ENCODE results near the gene JAZF1. TPM values are rescaled to one million over a fixed set of nuclear protein-coding genes. Genes with fewer than 3 reads are reported as not detected.

The JAZF1 gene
- total RNA-seq, 2 donors from 2014 or later = 33.6 to 39.8 TPM

GRCh38 chr7:28172958-28173357, 7.6 kb downstream of the JAZF1 start:
- intact Hi-C loops (cut with DNase I) = loop anchor here in 1 of 2 donors (10.0 kb wide), 1 partner anchor 102 kb away; no protein-coding TSS in a partner anchor
- DNase-seq (ENCODE audit: low spot score) = no peak

GRCh38 chr7:28170701-28171100, 9.9 kb downstream of the JAZF1 start:
- DNase-seq (ENCODE audit: low spot score) = no peak
- intact Hi-C loops (cut with DNase I) = loop anchor here in 1 of 2 donors (10.0 kb wide), 1 partner anchor 104 kb away; no protein-coding TSS in a partner anchor

DNA sequence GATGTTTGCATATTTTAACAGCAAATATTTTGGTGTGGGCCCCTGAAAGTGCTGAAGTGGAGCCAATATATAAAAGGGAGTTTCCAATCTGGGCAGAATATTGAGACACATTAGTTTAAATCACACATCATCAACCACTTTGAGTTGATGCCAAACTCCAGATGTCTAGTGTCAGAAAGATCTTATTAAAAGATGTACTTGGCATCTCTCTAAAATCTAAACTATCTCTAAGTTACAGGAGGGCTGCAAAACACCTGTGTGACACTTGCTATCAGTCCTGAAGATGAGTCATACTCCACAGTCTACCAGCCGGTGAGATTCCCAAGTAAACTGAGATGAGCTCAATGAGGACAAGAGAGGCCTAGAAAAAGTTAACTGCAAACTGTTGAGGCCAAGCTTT, 11.4 kb downstream of the JAZF1 start:
- intact Hi-C loops (cut with DNase I) = no loop called here
- DNase-seq (ENCODE audit: low spot score) = no peak

DNA sequence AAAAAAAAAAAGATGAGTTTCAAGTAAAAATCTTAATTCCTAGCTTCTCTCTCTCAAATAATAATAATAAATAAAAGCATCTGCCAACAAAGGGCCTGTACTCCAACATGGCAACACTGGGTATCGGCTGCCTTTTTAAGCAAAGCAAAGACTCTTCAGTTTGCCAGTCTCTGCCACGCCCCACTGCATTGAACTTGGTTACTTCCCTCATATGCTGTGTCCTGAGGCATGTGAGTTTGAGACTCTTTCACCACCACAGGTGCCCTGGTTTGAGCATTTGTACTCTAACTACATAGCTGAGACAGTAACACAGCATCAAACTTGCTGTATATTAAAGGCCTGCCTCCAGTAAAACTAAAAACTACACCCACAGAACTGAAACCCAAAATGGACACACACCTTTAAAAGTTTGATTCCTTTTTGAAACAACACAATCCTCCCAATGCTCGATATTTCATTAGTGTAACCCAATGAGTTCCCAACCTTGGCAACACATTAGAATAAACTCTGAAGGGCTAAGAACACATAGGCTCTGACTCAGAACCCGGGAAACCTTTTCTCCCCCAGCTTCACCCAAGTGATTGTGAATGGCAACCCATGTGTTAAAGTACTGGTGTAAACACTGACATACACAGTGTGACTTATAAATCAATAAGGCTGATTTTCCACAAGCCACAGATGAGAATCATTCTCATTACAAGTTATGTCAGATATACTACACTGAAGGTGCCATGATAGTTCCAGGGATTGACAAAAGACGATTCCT, 12.0 kb downstream of the JAZF1 start:
- intact Hi-C loops (cut with DNase I) = no loop called here

DNA sequence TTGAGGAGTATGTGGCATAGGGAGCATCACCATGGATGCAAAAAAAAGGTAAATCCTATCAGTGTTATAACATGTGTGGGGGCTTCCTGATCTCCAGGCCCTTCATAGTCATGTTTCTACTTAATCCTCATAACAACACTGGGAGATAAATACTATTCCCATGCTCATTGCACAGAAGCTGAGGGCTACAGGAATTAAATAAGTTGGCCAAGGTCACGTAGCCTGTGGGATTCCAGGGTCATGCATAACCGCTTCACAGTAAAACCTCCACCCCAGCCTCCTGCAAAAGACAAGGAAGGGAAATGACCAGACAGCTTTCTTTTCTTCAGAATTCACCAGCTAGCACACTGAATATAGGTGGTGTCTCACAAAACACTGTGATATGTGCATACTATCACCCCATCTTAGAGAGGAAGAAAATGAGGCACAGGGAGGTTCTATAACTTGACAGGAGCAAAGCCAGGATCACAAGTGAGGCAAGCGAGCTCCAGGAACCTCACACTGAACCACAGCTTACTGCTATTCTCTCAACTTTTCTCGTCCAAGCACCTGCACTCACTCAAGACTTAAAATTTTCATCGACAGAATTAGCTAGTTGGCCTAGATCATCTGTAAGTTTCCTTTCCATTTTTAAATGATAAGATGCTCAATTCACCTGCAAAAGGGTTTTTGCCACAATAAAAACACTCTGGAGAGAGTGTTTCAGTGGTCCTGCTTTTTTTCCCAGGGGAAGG, 13.4 kb downstream of the JAZF1 start:
- intact Hi-C loops (cut with DNase I) = no loop called here

More for the DNA sequence above, 12.0 kb downstream of the JAZF1 start:
- DNase-seq (ENCODE audit: low spot score) = no peak

DNA sequence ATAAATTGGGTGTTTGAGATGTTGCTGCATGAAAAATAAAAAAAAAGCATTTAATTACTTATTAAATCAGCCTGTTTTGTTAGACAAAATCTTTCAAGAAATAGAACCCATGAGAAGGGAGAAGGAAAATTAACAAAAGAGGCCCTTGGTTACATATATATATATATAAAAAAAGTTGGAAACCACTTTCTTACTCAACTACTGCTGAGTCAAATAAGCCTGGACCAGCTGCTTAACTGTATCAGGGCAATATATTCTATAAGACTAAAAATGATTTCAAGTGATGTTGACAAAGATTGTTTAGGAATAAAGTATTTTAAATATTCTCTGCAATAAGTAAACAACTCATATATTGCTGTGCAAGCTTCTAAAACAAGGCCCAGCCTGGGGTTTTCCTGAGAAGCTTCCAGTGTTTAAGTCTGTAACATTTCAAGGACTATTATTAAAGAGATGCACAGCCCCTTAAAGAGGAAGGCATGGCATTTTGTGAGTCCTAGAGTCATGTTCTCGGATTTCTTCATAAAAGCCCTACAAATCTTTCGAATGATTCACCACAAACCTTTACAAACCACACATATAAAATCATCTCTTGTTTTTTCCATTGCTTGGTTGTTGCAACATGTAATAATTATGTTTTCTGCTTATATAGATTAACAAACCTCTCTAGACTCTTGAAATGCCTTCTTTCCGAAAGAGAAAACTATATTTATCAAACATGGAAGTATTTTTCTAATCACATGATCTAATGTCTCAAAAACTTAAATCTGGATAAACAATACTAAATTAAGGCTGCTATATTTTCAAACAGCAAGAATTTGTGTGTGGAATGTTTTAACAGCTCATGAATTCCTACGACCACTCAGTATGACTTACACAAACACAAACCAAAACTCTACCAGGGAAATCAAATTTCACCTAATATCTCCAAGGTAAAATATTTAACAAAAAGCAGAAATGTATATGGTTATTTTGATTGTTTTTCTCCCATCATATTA, 14.3 kb downstream of the JAZF1 start:
- DNase-seq (ENCODE audit: low spot score) = no peak
- intact Hi-C loops (cut with DNase I) = no loop called here

More for the DNA sequence above, 13.4 kb downstream of the JAZF1 start:
- DNase-seq (ENCODE audit: low spot score) = no peak

- intact Hi-C loops (cut with DNase I) = no loop called here
- DNase-seq (ENCODE audit: low spot score) = no peak
These were observed 15.3 kb downstream of the JAZF1 start for GRCh38 chr7:28165261-28165660.

DNA sequence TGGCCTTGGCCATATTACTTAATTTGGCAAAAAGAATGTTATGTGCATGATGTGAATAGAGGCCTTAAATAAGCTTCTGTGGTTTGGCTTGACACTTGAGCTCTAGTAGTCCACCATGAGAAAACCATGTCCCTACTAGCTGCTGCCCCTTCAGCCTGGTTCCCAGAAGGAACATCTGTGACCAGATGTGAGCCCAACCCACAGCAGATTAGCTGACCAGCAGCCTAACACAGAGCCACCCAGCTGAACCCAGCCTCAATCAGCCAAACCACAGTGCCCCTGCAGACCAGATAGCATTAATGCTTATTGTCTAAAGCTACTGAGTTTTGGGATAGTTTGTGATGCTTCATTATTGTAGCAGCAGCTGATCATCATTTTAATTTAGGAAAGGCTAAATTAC, 16.6 kb downstream of the JAZF1 start:
- intact Hi-C loops (cut with DNase I) = no loop called here
- DNase-seq (ENCODE audit: low spot score) = no peak

DNA sequence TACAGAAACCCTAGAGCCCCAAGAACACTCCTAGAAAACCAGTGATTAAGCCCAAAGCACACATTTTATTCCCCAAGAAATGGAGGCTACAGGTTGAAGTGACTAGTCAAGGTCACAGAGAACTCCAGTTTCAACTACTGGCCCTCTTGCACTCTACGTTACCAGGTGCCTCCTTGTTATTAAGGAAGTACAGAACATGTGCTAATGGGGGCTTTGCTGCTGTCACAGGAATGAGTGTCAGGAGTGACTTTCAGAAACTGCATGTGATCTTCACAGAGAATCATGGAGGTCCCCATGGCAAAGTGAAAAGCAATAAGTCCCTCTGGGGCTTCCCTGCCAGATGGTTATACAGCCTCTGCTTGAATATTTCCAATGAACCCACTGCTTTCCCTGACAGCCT, 19.3 kb downstream of the JAZF1 start:
- no peak for DNase-seq (ENCODE audit: low spot score)
- intact Hi-C loops (cut with DNase I) = no loop called here

GRCh38 chr7:28160551-28160991, 20.0 kb downstream of the JAZF1 start:
- DNase-seq (ENCODE audit: low spot score) = no peak
- intact Hi-C loops (cut with DNase I) = no loop called here

GRCh38 chr7:28157831-28158416, 22.7 kb downstream of the JAZF1 start:
- intact Hi-C loops (cut with DNase I) = no loop called here
- no peak for DNase-seq (ENCODE audit: low spot score)

DNA sequence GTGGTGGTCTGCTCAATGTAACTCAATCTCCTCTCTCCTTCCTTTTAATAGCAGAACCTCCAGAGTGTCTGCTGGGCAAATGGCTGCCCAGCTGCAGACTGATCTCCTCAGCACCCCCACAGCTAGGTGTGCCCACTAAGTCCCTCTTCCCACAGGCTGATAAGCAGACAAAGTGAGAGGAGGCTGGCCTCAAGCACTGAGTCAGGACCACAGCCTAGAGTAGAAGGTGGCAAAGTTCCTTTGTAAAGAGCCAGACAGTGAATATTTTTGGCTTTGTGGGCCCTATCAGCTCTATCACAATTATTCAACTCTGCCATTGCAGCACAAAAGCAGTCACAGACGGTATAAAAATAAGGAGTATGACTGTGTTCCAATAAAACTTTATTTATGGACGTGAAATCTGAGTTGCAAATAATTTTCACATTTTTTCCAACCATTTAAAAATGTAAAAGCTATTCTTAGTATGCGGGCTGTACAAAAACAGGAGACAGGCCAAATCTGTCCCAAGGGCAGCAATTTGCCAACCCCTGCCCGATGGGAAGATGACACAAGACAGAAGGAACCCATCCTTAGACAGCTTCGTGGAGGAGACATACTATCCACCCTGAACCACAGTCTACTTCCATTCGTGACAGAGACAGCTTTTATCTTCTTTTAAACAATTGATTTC, 23.4 kb downstream of the JAZF1 start:
- DNase-seq (ENCODE audit: low spot score) = no peak
- intact Hi-C loops (cut with DNase I) = no loop called here

GRCh38 chr7:28156401-28156800, 24.2 kb downstream of the JAZF1 start:
- intact Hi-C loops (cut with DNase I) = no loop called here

GRCh38 chr7:28155964-28156363, 24.6 kb downstream of the JAZF1 start:
- intact Hi-C loops (cut with DNase I) = no loop called here

More at GRCh38 chr7:28156401-28156800, 24.2 kb downstream of the JAZF1 start:
- DNase-seq (ENCODE audit: low spot score) = no peak

DNA sequence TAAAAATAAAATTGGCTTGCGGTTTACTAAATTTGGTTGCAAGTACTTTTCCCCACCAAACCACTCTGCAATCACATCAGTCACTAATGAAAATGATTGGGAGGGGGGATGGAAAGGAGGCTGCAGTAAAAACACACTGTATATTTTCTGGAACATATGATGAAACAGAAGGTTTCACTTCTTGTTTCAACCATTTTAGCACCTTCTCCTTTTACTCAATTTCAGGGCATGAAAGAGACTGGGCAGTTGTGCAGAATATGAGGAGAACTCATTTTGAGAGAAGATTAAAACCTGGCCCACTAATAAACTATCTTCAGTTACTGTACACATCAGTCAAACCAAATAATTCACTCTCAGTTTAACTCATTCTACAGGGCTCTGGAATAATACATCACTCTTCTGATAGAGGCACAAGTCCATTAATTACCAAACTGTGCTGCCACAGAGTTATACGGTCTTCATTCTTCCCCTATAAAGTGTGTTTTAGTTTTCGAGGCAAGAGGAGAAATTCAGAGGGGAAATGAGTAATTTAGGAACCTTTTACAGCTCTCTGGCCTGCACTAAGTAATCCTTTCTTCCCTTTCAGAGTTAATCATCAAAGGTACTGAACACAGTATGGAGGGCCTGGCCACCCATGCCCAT, 25.5 kb downstream of the JAZF1 start:
- intact Hi-C loops (cut with DNase I) = no loop called here
- DNase-seq (ENCODE audit: low spot score) = no peak

More at GRCh38 chr7:28155964-28156363, 24.6 kb downstream of the JAZF1 start:
- no peak for DNase-seq (ENCODE audit: low spot score)

GRCh38 chr7:28152594-28152993, 28.0 kb downstream of the JAZF1 start:
- intact Hi-C loops (cut with DNase I) = no loop called here
- no peak for DNase-seq (ENCODE audit: low spot score)

DNA sequence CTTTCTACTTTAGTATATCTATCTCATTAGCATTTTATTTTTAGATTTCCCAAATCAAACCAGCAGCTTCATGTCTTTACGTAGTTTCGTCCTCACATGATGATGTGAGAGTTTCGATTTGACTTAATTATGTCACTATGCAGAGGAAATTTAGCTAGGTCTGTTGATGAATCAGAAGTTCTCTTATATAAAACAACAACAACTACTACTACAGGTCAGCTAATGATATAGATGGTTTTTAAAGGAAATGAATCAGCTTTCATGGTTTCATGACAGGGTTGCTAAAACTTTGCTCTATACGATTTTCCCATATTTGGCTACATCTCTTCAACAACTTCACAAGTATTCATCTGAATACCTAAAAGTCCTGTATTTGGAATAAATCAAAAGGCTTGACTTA, 28.6 kb downstream of the JAZF1 start:
- intact Hi-C loops (cut with DNase I) = no loop called here
- no peak for DNase-seq (ENCODE audit: low spot score)

All from posterior vena cava (tissue), 2 donors.